Left colon (tissue), 2 donors: ENCODE measurements around the gene KLHL6. TPM values are rescaled to one million over a fixed set of nuclear protein-coding genes. Genes with fewer than 3 reads are reported as not detected.
"Not testable (repeated sequence)": the region's sequence is repeated elsewhere in the genome, so short reads cannot be mapped to it uniquely, and the experiment has no call there.

Source experiments
- ATAC-seq: fragments of 200-7000 bp; cut with Tn5 transposase; one replicate; pipeline ENCODE4 v1.9.1; 2020; ENCODE audit warnings: mild to moderate bottlenecking, moderate library complexity
- DNase-seq, 2 donors: peaks; one replicate each; pipeline ENCODE4 v3.0.0-alpha.2; 2020
- intact Hi-C, 2 donors: fragments of 100-400 bp; cut with DNase I in 1 of 2; cut with micrococcal nuclease in 1 of 2; formaldehyde crosslinking; loops; one replicate each; pipeline versions ENCODE4 v1.11.2 to v1.14.0; 2022; cut with DNase I, micrococcal nuclease
- total RNA-seq, 2 donors: library from RNA; stranded (reverse); fragmentation: NEBNext Ultra II Directional; extraction: Animal tissue kit (Norgen Biotek cat#: 25700); gene quantifications; one replicate each; pipeline ENCODE4 v1.2.1, GENCODE V29; 2021
- donor health status: DM: no; HTN: no; CAD: no.
- donor health status: DM: yes; HTN: yes; CAD: no.

Gene KLHL6
- total RNA-seq, 2 donors from 2014 or later, result 1.9 to 3.6 TPM

GRCh38 chr3:183473969-183474368 is 81.5 kb downstream of the KLHL6 start:
- ATAC-seq (no peak), DNase-seq (no peak)
- intact Hi-C loops, result no loop called here

- no peak for DNase-seq
Measured at GRCh38 chr3:183472155-183472554, 83.4 kb downstream of the KLHL6 start.

GRCh38 chr3:183468424-183468823 is 87.1 kb downstream of the KLHL6 start:
- DNase-seq (no peak), ATAC-seq (no peak)
- intact Hi-C loops, result loop anchor here in 1 of 2 donors (10.0 kb wide), 1 partner anchor 296 kb away; no protein-coding TSS in a partner anchor

More at GRCh38 chr3:183472155-183472554, 83.4 kb downstream of the KLHL6 start:
- intact Hi-C loops, result no loop called here
- no peak for ATAC-seq

- intact Hi-C loops, result loop anchor here in 1 of 2 donors (10.0 kb wide), 1 partner anchor 298 kb away; no protein-coding TSS in a partner anchor
Measured at GRCh38 chr3:183466575-183466974, 88.9 kb downstream of the KLHL6 start.

DNA sequence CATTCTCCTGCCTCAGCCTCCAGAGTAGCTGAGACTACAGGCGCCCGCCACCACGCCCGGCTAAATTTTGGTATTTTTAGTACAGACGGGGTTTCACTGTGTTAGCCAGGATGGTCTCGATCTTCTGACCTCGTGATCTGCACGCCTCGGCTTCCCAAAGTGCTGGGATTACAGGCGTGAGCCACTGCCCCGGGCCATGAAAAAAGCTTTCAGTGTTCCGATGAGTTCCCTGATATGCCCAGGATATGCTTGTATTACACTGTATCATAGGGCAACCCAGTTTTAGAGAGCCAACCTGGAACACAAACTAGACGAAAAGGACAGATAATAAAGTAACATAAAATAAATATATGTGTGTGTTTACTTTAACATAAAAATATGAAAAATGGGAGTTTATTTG is 89.8 kb downstream of the KLHL6 start:
- intact Hi-C loops, result loop anchor here in 1 of 2 donors (10.0 kb wide), 1 partner anchor 299 kb away; no protein-coding TSS in a partner anchor
- not testable (repeated sequence) for DNase-seq, ATAC-seq

More at GRCh38 chr3:183466575-183466974, 88.9 kb downstream of the KLHL6 start:
- DNase-seq, result no peak
- ATAC-seq, result no peak

DNA sequence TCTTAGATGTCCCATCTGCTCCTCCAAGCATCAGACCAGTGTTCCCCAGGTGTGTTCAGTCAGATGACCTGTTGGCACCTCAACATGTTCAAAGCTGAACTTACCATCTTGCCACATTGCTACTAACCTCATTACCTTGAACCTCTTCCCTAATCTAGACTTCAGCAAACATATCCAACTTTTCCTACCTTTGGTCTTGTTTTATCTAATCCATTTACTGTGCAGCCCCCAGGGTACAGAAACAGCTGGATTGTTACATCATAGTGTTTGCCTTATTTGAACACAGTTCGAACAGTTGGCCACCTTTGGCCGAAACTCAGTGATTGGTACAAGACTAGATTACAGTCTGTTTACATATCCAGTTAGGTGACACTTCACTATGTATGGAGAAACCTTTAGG is 91.0 kb downstream of the KLHL6 start:
- intact Hi-C loops, result loop anchor here in 1 of 2 donors (10.0 kb wide), 1 partner anchor 300 kb away; no protein-coding TSS in a partner anchor
- ATAC-seq (peak; percentile 69), DNase-seq (no peak)

DNA sequence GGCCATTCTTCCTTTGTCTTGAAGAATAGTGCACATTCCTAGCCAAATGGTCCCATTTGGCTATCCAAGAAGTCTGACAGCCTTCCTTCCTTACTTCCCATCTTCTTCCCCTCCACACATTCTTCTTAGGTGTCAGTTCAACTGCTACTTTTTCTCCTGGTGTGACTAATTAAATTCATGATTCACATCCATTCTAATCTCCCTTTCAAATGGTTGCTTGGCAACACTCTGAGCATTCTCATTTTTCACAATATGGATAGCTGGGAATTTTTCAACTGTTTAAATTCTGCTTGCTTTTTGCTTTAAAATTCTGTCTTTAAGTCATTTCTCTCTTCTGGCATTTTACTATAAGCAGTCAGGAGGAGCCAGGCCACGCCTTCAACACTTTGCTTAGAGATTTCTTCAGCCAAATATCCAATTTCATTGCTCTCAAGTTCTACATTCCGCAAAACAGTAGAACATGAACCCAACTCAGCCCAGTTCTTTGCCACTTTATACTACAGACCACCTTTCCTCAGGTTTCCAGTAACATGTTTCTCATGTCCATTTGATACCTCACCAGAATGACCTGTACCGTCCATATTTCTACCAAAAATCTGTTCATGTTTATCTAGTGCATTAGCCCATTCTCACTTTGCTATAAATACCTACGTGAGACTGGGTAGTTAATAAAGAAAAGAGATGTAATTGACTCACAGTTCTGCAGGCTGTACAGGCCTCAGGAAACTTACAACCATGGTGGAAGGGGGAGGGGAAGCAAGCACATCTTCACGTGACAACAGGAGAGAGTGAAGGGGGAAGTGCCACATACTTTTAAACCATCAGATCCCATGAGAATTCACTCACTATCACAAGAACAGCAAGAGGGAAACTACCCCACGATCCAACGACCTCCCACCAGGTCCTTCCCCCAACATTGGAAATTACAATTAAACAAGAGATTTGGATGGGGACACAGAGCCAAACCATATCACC is 95.1 kb downstream of the KLHL6 start:
- intact Hi-C loops, result loop anchor here in 1 of 2 donors (10.0 kb wide), 1 partner anchor 304 kb away; no protein-coding TSS in a partner anchor
- no peak for ATAC-seq
- no peak for DNase-seq

- DNase-seq, result no peak
- no peak for ATAC-seq
- intact Hi-C loops, result no loop called here
Measured at GRCh38 chr3:183455089-183455488, 100.4 kb downstream of the KLHL6 start.

DNA sequence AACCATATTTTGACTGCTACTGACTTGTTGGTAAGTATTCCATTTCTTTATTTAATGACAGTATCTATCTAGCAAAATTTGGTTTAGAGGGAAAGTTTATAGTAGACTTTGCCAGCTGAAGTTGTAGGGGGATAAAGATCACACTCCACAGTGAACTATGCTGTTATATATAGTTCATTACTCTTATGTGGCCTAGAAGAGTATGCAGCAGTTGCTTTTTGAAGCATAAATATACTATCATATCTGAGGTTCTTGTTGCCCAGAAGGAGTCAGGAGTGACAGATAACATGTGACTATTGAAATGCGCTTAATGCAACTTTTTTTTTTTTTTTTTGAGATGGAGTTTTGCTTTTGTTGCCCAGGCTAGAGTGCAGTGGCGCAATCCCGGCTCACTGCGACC is 101.4 kb downstream of the KLHL6 start:
- ATAC-seq, result no peak
- DNase-seq, result no peak
- intact Hi-C loops, result no loop called here

GRCh38 chr3:183449791-183450190 is 105.7 kb downstream of the KLHL6 start:
- intact Hi-C loops, result no loop called here
- ATAC-seq (no peak), DNase-seq (no peak)

GRCh38 chr3:183449391-183449790 is 106.1 kb downstream of the KLHL6 start:
- no peak for ATAC-seq
- DNase-seq, result no peak
- intact Hi-C loops, result no loop called here

DNA sequence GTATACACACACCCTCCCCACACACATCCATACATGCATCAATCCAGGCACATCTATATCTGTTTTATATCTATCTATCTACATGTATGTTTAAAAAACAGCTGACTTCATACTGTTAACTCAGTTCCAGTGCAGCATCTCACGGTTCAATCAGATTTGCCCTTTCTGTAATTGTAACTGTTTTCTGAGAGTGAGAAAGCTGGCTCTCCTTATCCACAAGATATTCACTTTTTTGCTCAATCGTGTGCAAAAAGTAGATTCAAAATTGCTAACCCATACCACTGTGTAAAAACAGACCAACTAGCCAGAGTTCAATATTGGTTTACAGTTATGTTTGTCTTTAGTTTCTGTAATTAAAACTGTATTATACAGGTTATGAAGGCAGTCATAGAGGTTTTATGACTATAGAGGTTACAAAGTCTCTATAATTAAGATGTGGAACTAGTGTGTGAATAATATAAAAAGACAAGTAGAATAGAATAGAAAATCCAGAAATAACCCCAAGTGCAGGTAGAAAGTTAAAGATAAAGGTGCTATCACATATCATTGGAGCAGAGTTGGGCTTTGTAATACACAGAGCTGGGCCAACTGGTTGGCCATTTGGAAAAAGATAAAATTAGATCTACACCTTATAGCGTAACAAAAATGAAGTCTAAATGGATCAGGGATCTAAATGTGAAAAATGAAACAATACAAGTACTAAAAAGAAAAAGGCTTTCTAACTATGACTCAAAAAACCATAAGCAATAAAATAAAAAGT is 107.0 kb downstream of the KLHL6 start:
- DNase-seq, result no peak
- ATAC-seq, result peak; percentile 79
- intact Hi-C loops, result no loop called here

- intact Hi-C loops, result no loop called here
- DNase-seq (peak; percentile 88), ATAC-seq (peak; percentile 84)
Measured at GRCh38 chr3:183447206-183448001, 108.1 kb downstream of the KLHL6 start.

GRCh38 chr3:183446838-183447205 is 108.7 kb downstream of the KLHL6 start:
- intact Hi-C loops, result no loop called here
- ATAC-seq, result no peak
- no peak for DNase-seq

GRCh38 chr3:183444748-183445147 is 110.8 kb downstream of the KLHL6 start:
- ATAC-seq (no peak), DNase-seq (no peak)
- intact Hi-C loops, result no loop called here

- ATAC-seq (no peak), DNase-seq (no peak)
- intact Hi-C loops, result no loop called here
Measured at GRCh38 chr3:183443395-183444385, 111.8 kb downstream of the KLHL6 start.

GRCh38 chr3:183442994-183443393 is 112.5 kb downstream of the KLHL6 start:
- DNase-seq (no peak), ATAC-seq (no peak)
- intact Hi-C loops, result no loop called here
